NCI-H748 treated with DMSO at 0.1 percent for 48 hours (cell line): Measurements from ENCODE around the gene PRKCE.

Experiments used
- DNase-seq: peaks from one replicate; lab custom pipeline; 2025; lab: John Stamatoyannopoulos, UW

Gene PRKCE

DNA sequence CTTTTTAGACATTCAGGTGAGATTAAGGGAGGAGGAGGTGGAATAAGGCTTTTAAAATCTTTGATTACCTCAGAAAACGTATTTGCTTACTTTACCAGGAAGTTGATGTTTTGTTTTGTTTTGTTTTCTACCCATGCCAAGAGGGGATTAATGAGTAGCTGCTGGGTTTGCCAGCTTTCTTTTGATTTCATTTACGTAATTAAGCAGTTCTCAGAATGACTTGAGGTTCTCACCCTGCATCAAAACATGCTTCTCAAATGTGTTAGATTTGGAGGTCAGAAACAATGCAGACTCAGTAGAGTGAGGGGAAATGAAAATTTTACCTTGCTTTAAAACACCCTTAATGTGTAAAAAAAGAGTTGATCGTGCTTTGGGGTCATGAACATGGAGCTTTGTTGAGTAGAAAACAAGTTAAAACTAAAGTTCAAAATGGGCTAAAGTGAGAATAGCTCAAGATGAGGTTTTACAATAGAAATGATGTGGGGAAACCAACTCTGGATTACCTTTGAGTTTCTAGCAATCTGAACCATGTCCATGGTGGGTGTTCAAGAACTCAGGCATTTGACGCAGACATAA, 428.6 kb downstream of the PRKCE start:
- no peak for DNase-seq

DNA sequence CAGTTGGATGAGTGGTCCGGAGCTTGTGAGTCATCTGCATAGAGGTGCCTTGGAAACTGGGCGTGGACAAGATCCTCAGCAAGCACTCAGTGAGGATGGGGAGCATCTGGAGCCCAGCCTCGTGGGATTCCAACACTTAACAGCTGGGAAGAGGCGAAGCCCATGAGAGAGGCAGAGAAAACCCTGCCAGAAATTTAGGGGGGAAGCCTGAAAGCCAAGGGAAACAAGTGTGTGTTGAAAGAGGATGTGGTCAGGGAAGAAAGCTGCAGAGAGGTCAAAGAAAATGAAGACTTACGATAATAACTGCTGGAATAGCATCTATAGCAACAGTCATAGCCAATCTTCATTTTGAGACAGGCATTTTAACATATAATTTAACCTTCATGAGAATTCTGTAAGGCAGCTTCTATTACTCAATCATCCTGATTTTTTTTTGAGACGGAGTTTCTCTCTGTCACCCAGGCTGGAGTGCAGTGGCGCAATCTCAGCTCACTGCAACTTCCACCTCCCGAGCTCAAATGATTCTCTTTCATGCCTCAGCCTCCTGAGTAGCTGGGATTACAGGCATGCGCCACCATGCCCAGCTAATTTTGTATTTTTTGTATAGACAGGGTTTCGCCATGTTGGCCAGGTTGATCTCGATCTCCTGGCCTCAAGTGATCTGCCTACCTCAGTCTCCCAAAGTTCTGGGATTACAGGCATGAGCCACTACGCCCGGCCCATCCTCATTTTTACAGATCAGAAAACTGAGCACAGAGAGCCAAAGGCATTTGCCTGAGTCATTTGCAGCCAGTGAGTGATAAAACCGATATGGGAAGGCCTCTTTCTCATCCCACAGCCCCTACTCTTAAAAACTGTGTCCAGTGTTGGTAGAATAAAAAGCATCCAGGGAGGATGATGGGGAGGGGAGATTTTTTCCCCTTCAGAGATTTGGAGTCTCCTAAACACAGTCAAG, 431.3 kb downstream of the PRKCE start:
- no peak for DNase-seq

DNA sequence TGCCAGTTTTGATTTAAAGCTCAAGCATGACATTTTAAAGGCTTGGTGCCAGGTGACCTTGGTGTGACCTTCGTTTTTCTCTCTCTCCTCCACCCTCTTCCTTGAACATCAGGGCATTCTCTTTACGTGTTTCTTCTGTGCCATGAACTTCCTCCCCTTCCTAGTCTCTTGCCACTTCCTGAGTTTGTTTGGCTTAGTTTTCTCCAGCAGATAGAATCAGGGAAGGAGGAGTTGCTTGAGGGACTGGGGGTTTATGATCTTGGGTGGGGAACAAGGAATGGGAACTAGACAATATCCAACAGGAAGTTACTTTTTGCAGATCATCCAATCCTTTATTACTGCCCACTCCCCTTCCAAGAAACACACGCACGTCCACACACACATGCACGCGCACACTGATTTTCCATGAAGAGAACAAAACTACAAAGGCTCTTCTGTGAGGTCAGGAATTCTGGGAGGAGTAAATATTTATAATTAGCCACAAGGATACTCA, 435.1 kb downstream of the PRKCE start:
- DNase-seq = no peak

DNA sequence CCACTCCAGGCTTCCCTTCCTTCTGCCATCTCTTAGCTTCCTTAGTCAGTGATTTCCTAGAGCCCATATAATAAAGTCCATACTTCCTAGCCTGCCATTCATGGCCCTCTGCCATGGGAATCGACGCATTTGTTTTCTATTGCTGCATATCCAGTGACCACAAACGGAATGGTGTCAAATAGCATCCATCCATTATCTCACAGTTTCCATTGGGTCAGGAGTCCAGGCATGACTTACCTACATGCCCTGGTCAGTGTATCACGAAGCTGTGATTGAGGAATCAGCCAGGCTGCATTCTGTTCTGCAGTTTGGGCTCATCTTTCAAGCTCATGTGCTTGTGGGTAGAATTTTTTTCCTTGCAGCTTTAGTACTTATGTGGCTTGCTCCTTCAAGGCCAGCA, 436.0 kb downstream of the PRKCE start:
- DNase-seq = no peak

DNA sequence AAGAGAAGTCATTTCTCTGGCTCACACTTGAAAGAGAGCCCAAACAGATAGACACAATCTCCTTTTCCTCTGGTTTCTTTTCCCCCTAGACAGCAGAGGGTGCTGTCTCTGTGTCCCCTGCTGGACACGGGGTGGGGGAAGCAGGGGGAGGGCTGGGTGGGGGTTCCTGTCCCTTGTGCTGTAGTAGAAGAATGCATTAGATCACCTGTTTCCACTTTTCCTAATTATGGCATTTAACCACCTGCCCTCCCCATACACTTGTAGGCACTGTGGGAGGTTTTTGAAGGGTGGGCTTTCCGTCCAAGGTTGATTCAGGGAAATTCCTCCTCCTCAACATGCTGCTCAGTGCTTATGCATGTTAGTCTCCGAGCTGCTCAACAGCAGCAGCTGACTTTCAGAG, 439.5 kb downstream of the PRKCE start:
- no peak for DNase-seq

DNA sequence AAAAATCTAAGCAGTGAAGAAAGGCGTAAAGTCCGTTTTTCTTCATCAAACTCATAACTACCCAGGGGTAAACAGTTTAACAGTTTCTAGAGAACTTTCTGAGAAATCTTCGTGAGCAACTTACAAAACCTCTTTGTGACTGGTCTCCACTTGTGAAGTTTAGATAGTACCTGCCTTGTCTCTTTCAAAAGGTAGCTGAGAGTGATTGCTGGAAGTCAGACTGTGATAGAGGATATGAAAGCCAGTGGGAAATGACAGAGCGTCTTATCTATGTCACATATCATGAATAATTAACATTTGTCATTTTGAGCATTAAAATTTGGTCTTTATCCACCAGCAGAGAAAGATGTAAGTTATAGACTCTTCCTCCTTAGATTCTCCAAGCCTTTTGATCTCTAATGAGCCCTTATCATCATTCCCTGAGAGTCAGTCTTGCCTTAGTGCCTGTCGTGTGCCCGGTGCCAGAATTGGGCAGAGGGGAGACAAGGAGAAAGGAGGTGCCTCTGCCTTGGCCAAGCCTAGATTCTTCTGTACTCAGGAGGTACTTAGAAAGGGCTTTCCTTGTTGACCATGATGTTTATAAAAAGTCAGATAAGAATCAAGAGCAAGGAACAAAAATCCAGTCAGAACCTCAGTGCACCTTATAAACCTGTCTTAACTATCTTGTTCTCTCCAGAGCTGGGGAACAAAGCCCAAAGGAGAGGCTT, 440.6 kb downstream of the PRKCE start:
- no peak for DNase-seq

DNA sequence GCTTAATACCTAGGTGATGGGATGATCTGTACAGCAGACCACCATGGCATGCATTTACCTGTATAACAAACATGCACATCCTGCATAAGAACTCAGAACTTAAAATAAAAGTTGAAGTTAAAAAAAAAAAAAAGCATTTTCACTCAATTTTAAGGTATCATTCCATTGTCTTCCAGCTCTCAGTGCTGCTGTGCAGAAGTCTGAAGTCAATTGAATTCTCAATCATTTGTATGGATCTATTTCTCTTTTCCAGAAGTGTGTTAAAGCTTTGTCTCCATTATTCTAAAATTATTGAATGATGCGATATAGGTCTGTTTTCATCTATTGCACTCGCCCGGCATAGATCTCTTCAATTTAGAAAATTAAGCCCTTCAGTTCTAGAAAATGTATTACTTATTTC, 443.2 kb downstream of the PRKCE start:
- no peak for DNase-seq

DNA sequence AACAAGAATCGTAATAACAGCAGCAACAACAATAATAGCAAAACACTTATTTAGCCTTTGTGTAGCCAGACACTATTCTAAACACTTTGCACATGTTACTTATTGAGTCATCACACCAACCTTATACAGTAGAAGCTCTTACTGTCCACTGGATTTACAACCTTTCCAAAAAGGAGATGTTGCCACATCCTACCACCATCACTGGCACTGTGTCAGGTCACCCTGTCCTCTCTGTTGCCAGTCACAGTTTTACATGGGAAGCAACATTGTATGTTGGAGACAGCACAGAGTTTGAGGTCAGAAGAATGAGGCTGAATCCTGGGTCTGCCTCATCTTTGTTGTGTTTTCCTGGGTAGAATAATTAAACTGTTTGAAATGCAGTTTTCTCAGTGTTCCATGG, 444.4 kb downstream of the PRKCE start:
- DNase-seq = no peak

DNA sequence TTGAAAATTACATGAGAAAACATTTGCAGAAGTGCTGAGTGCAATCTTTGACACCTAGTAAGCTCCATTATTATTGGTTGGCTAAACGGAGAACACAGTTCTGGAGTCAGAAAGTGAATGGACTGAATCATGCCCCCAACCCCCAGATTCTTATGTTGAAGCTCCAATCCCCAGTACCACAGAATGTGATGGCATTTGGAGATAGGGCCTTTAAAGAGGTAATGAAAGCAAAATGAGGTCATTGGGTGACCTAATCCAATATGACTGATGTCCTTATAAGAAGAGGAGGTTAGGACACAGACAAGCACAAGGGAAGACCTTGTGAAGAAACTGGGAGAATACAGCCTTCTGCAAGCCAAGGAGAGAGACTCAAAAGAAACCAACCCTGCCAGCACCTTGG, 444.8 kb downstream of the PRKCE start:
- no peak for DNase-seq

DNA sequence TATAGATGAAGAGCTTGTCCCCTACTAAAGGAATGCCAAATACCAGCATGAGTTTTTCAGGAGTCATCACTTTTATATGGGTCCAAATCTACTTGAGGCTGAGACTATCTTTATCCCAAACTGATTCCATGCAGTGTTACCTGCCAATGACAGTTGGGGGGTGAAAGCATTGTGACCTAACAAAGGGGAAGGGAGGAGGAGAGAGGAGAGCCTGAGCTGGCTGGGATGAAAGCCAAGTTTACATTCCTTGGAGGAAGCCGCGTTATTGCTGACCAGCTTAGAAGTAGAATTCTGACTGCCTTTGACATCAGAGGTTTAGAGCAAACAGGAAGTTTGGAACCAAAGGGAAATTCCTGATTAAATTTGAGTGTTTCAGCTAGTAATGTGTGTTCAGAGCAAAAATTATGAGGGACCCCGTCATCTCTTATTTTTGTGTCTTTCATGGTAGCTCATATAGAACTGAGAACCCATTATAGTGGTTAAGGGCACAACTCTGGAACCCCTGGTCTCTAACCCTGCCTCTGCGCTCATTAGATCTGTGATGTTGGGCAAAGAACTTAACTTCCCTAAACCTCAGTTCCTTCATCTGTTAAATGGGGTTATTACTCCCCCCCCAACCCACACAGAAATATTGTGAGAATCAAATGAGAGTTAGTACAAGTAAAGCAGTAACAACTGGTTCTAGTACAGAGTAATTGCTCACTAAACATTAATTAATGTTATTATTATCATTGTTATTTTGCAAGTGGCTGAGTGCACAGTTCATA, 446.4 kb downstream of the PRKCE start:
- no peak for DNase-seq

DNA sequence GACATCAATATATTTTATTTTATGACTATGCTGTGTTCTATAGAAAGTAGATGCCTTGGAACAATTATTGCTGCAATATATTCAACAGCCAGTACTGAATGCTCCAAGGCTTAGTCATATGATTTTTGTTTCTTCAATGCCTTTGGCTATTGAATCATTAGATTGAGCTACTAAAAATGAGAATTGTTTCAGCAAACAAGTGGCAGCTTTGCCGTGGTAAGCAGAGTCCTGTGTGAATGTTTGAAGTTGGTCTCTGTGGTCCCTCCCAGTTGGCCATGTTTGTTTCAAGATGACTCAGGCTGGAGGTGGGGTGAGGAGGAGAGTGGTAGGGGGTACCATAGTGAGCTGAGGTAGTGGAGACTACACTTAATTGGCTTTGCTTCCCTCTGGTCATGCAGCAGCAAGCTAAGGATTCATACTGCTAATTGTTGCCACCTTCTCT, 447.2 kb downstream of the PRKCE start:
- DNase-seq = no peak

DNA sequence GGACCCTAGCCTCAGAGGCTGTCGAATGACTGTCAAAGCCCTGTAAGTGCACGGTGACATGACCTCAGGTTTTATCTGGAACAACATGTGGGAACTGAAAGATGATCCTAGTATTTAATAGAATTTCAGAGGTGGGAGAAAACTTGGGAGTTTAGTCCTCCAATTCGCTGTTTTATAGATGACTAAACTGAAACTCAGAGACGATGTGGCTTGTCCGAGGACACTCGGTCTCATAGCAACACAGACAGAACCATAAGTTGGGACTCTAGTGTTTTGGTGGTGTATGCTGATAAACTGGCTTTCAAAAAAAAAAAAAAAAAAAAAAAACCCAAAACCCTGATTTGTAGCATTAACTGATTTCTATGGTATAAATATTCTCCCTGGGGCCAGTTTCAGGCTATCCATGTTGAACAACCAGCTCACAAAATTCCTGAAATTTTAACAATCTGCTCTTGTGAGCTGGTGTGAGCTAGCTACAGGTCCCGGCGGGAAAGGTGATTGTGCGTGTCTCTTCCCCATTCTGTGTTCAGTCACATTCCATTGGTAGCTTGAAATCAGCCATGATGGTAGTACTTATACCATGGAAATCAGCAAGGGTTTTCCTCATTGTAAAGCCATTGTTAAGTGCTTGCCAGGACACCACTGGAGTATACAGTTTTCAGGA, 450.2 kb downstream of the PRKCE start:
- DNase-seq = no peak

DNA sequence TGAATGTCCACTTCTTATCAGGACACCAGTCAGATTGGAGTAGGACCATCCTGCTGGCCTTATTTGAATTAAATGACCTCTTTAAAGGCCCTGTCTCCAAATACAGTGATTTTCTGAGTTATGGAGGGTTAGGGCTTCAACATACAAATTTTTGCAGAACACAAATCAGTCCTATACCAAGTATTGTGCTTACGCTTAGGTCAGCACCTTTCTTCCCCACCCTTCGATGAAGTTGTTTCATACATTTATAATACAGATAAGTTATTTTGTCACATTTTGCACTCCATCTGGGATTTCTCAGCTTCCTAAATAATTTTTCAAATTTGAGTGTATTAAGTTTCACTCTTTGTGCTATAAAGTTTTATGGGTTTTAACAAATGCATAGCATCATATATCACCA, 455.2 kb downstream of the PRKCE start:
- no peak for DNase-seq

DNA sequence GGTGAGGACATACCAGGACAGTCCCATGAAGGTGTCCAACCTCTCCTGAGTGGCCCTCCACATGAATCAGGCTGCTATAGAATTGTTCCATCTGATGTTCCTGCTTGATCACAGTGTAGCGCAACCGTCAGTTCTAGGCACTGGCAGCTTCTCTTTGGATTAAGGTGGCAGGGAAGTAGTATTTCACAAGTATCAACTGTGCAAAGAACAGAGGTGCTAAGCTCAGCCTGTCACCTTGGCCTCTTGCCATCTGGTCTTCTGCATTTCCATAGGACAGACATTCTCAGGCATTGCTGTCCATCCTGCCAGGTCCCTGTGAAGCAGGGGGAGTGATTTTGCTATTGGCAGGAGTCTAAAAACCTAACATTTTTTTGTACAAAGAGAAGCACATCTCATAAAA, 463.5 kb downstream of the PRKCE start:
- DNase-seq = no peak

DNA sequence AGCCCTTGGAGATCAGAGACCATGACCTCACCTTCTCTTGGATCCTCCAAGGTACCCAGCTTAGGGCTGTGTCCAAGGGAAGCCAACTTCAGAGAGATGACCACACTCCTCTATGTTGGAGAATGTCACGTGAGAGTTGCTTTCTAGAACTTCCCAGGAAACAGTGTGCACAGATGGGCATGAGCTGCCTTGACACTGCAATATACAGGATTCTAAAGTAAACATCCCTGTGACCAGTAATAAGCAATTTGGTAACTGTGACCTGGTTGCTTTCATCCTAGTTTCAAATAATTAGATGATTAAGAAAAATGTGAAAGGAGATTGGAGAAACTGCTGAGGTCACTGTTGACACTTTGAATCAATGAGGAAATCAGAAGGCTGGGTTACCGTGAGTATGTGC, 464.7 kb downstream of the PRKCE start:
- DNase-seq = no peak

DNA sequence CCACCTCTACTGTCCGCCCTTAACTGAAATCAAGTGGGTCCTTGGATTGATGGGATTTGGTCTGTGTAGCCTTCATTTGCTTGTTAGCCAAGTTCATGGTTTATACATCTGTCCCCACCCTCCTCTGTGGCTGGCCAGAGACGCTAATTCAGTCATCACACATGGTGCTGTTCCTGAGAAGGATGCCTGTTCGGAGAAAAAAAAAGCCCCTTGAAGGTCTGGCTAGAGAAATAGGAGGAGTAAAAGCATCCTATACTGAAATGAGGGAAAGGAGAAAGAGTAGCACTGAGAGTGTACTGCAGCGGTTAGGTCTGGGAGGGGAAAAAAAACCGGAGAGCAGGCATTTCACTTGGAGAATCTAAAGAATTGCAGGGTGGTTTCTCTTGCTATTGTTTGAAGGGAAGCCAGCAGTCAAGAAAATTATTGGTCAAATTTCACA, 465.1 kb downstream of the PRKCE start:
- no peak for DNase-seq

DNA sequence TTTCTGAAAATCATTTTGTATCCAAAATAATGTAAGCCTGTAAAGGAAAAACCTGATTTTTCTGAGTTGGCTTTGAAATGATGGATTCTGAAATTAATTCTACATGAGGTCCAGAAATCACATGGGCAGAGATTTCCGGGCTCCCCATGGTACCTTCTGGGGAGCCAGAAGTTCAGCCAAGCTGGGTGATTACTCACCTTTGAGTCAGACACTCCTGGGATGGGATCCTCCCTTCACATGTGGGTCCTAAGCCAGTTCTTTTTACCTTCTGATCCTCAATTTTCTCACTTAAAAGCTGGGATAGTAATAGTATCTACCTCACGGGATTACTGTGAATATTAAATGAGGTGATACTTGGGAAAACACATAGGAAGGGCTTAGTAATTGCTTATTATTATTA, 465.9 kb downstream of the PRKCE start:
- DNase-seq = no peak

DNA sequence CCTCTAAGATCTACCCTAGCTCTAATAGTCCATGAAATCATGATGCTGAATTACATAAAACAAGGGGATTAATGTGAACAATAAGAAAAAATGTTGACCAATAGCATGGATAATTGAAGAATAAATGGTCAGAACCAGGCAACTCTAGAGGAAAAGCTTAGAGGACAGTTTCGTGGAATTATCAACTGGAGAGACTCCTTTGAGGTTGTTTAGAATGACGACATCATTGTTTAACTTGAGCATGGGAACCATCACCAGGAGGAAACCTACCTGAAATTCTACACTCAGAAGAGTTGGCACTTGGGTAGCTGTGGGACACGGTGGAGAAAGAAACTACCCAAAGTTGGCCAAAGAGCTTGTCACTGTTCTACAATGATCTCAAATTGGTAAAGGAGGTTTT, 466.5 kb downstream of the PRKCE start:
- DNase-seq = no peak

DNA sequence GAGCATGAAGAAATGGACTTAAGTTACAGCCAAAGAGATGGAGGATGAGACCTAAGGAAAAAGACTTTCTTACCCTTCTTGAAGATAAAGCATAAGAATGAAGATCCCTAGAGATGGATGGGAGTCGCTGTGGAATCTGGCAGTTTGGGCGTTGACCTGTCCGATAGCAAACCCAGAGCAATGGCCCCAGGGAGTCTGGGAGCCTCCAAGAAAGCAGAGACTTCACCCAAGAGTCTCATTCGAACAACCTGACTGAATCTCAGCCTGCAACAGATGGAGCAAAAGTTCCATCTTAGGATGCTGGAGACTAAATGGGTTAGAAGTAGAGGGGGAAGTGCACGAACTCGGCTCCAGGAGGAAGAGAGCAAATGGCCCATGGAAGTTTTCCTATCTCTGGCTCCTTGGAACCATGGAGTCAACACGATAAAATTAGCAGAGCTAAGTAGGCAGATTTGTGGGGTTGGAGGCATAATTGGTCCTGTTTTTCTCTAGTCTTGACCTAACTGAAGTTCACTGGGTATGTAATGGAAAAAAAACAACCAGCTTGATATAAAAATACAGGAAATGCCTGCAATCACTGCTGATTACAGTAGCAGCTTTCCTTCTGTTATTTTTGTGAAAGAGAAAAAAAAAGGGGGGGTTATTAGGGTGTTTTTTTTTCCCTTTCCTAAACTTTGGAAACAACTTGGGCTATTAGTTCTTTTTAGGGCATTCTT, 467.3 kb downstream of the PRKCE start:
- DNase-seq = no peak

DNA sequence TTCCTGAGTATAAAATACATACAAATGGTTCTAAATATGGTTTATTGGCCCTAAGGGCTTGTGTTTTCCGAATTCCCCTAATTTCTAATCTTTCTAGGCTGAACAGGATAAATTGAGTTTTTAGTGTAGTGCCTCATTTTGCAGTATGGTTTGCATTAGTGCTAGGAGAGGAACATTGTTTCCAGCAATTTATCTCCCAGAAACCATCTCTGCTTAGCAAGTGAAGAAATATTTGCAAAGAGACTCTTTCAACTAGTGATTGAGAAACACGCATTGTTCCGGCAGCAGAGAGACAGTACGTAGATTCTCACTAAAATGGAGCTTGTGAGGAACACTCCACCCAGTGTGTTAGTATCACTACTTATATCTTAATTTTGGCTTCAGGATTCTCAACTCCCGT, 468.0 kb downstream of the PRKCE start:
- no peak for DNase-seq
